GM23248 (cell line): Measurements from ENCODE around the gene NAXD.

ENCODE experiments used
- EZH2 ChIP-seq: fragments of 200-600 bp; sonication (generic); IDR thresholded peaks from 2 replicates; pipeline ENCODE4 v1.6.1; 2018; ENCODE audit warnings: antibody characterized with exemption, mild to moderate bottlenecking; ENCODE audit not compliant: insufficient read depth, poor library complexity, severe bottlenecking
- EZH2phosphoT487 ChIP-seq: fragments of 200-600 bp; sonication (generic); IDR thresholded peaks from 2 replicates; pipeline ENCODE4 v1.6.1; 2018; ENCODE audit warnings: antibody characterized with exemption, moderate library complexity, mild to moderate bottlenecking, low read depth; ENCODE audit not compliant: insufficient read depth

- no peak for TF ChIP-seq EZH2
- no peak for TF ChIP-seq EZH2phosphoT487
These were observed 24.8 kb upstream of the NAXD start for GRCh38 chr13:110590577-110590976.
